OCI-LY1 (cell line): ENCODE measurements around the gene KEL.

Experiments used
- H2AFZ ChIP-seq: fragments of 200-600 bp; sonication (generic), shearing (Covaris generic); 2 replicates; pipeline ENCODE4 v1.6.0; 2014; ENCODE audit warnings: antibody characterized with exemption, mild to moderate bottlenecking, low read length
- H3F3A ChIP-seq: fragments of 200-600 bp; sonication (generic), shearing (Covaris generic); 2 replicates; pipeline ENCODE4 v1.6.0; 2014; ENCODE audit warnings: mild to moderate bottlenecking, antibody characterized with exemption, low read length, moderate library complexity; ENCODE audit not compliant: insufficient read depth
- H3K27ac ChIP-seq: fragments of 200-600 bp; sonication (generic); 2 replicates; pipeline ENCODE4 v1.5.1; 2014; ENCODE audit warnings: low read length, mixed run types, mild to moderate bottlenecking, low read depth; ENCODE audit not compliant: poor library complexity, severe bottlenecking
- H3K27me3 ChIP-seq: fragments of 200-600 bp; sonication (generic); 2 replicates; pipeline ENCODE4 v1.6.0; 2014; ENCODE audit warnings: antibody characterized with exemption, mild to moderate bottlenecking, low read length, moderate library complexity; ENCODE audit not compliant: insufficient read depth
- H3K36me3 ChIP-seq: fragments of 200-600 bp; sonication (generic); 2 replicates; pipeline ENCODE4 v1.6.1; 2014; ENCODE audit warnings: mild to moderate bottlenecking, antibody characterized with exemption, low read length, moderate library complexity, mixed read lengths; ENCODE audit not compliant: insufficient read depth
- H3K4me1 ChIP-seq: fragments of 200-600 bp; sonication (generic); 2 replicates; pipeline ENCODE4 v1.5.1; 2014; ENCODE audit warnings: mild to moderate bottlenecking, low read length, moderate library complexity; ENCODE audit not compliant: insufficient read depth, severe bottlenecking
- H3K4me2 ChIP-seq: fragments of 200-600 bp; sonication (generic), shearing (Covaris generic); 2 replicates; pipeline ENCODE4 v1.6.1; 2014; ENCODE audit warnings: low read length
- H3K4me3 ChIP-seq: fragments of 200-600 bp; sonication (generic); 2 replicates; pipeline ENCODE4 v1.5.1; 2014; ENCODE audit warnings: low read length, low read depth, mild to moderate bottlenecking, mixed read lengths; ENCODE audit not compliant: poor library complexity, severe bottlenecking
- H3K79me2 ChIP-seq: fragments of 200-600 bp; shearing (Covaris generic); 2 replicates; pipeline ENCODE4 v1.6.1; 2016; ENCODE audit warnings: mixed run types, low read length, mixed read lengths; ENCODE audit not compliant: insufficient read depth
- H3K9ac ChIP-seq: fragments of 200-600 bp; sonication (generic), shearing (Covaris generic); 2 replicates; pipeline ENCODE4 v1.6.1; 2014; ENCODE audit warnings: mild to moderate bottlenecking, low read length, mixed read lengths
- H3K9me2 ChIP-seq: fragments of 200-600 bp; sonication (generic), shearing (Covaris generic); 2 replicates; pipeline ENCODE4 v1.6.1; 2014; ENCODE audit warnings: low read depth, mild to moderate bottlenecking, low read length, mixed read lengths
- H3K9me3 ChIP-seq: fragments of 200-600 bp; shearing (Covaris generic); 2 replicates; pipeline ENCODE4 v1.6.1; 2014; ENCODE audit warnings: low read length, mixed read lengths
- H4K20me1 ChIP-seq: fragments of 200-600 bp; sonication (generic), shearing (Covaris generic); 2 replicates; pipeline ENCODE4 v1.6.0; 2016; ENCODE audit warnings: mild to moderate bottlenecking, low read length; ENCODE audit not compliant: insufficient read depth
- CTCF ChIP-seq: fragments of 200-600 bp; sonication (generic), shearing (Covaris generic); IDR thresholded peaks from 2 replicates; pipeline ENCODE4 v1.5.1; 2017; ENCODE audit warnings: mild to moderate bottlenecking, antibody characterized with exemption, low read length, moderate library complexity, mixed read lengths
- EZH2 ChIP-seq: fragments of 200-600 bp; sonication (generic), shearing (Covaris generic); IDR thresholded peaks from 2 replicates; pipeline ENCODE4 v1.8.0; 2017; ENCODE audit warnings: borderline replicate concordance, mixed run types, mild to moderate bottlenecking, antibody characterized with exemption, low read length, moderate library complexity, mixed read lengths

Gene KEL

DNA sequence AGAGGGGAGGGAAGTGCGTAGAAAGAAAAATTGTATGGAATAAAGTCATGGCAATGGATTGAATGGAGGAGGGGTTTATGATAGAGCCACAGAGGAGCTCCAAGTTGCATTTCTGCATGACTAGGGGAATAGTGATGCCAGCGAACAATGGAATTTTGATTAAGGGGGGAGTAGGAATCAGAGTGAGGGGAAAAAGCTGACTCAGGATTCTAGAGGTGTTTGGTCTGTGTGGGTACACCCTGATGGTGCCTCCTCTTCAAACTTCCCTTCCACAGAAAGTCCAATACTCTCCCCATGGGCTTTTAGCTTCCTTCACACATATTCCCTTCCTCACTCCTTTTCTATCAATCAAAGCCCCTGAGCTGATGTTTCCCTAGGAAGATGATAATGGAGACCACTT is 1.8 kb upstream of the KEL start:
- no peaks in the 10 kb centered on the region; the same call in 1 of the 2 replicates for H3K27me3 ChIP-seq
- no peak overlapping the region for H3K9ac ChIP-seq
- H3K4me2 ChIP-seq: no peak overlapping the region
- no peak overlapping the region for H2AFZ ChIP-seq
- no peak overlapping the region for H3K27ac ChIP-seq
- H3K36me3 ChIP-seq: no peaks in the 10 kb centered on the region
- TF ChIP-seq CTCF: no peak
- TF ChIP-seq EZH2: no peak
- no peaks in the 10 kb centered on the region for H3F3A ChIP-seq
- no peaks in the 10 kb centered on the region for H3K4me1 ChIP-seq
- H3K79me2 ChIP-seq: no peaks in the 10 kb centered on the region
- no peaks in the 10 kb centered on the region for H3K9me2 ChIP-seq
- H3K9me3 ChIP-seq: no peaks in the 10 kb centered on the region
- no peak overlapping the region for H3K4me3 ChIP-seq
- no peaks in the 10 kb centered on the region for H4K20me1 ChIP-seq

DNA sequence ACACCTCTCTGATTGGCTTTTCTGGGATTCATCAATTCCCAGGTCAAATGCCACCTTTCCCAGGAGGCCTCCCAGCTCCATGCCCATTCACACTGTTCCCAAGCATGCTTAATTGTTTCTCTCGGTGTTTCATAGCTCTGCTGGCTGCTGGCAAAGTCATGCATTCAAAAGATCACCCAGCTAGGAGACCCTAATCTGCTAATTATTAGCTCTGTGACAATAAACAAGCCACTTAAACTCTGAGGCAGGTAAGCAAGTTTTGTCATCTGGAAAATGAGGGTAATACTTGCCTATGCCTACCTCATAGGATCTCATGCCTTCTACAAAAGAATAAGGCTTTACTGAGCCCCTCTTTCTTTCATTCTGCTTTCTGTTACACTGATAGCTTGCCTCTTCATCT is 828 bp upstream of the KEL start:
- no peaks in the 10 kb centered on the region; the same call in 1 of the 2 replicates for H3K27me3 ChIP-seq
- no peaks in the 10 kb centered on the region for H3K36me3 ChIP-seq
- no peaks in the 10 kb centered on the region for H3F3A ChIP-seq
- no peaks in the 10 kb centered on the region for H4K20me1 ChIP-seq
- no peak overlapping the region for H3K9ac ChIP-seq
- H3K27ac ChIP-seq: no peak overlapping the region
- H3K4me1 ChIP-seq: no peaks in the 10 kb centered on the region
- no peaks in the 10 kb centered on the region for H3K9me3 ChIP-seq
- H3K79me2 ChIP-seq: no peaks in the 10 kb centered on the region
- no peak overlapping the region for H3K4me2 ChIP-seq
- no peak overlapping the region for H2AFZ ChIP-seq
- no peak overlapping the region for H3K4me3 ChIP-seq
- no peaks in the 10 kb centered on the region for H3K9me2 ChIP-seq
- TF ChIP-seq CTCF (no peak), EZH2 (no peak)

DNA sequence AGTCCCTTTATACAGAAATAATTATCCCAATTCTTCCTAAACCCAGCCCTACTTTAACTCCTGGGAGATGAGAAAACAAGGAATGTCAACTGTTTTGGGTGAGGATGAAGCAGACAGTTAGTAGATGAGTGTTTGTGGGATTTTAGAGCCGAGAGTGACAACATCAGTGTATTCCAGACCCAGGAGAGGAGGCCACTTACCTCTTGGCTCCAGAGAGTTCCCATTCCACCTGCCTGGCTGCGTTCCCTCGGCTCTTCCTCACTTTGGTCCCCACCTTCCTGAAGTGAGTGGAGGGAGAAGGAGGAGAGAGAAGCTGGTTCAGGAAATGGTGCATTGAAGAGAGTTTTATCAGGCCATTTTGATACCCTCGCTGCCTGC is 579 bp downstream of the KEL start:
- Histone ChIP-seq H3K4me3 (no peak overlapping the region), H4K20me1 (no peaks in the 10 kb centered on the region), H3K9ac (no peak overlapping the region), H3K4me1 (no peaks in the 10 kb centered on the region), H3F3A (no peaks in the 10 kb centered on the region), H3K79me2 (no peaks in the 10 kb centered on the region), H3K27me3 (no peaks in the 10 kb centered on the region; the same call in 1 of the 2 replicates), H3K9me3 (no peaks in the 10 kb centered on the region), H3K27ac (no peak overlapping the region), H2AFZ (no peak overlapping the region), H3K4me2 (no peak overlapping the region), H3K9me2 (no peaks in the 10 kb centered on the region), H3K36me3 (no peaks in the 10 kb centered on the region)
- TF ChIP-seq CTCF (no peak), EZH2 (no peak)
